KBM-7 (cell line): ENCODE data around the gene TMEM178B.

Experiments
- DNase-seq: peaks from one replicate; pipeline ENCODE4 v3.0.0-alpha.2; 2015
- in situ Hi-C: fragments of 300-500 bp; cut with MboI; formaldehyde crosslinking; loops from 2 replicates; pipeline ENCODE4 v1.14.3; 2020; ENCODE audit warnings: low sequenced_read_pairs, low pct_unique_long_range_greater_than_20kb, mixed read lengths

The TMEM178B gene

GRCh38 chr7:141427134-141427533, 353.3 kb downstream of the TMEM178B start:
- in situ Hi-C loops, result no loop called here
- DNase-seq, result no peak

GRCh38 chr7:141430455-141431139, 356.7 kb downstream of the TMEM178B start:
- no peak for DNase-seq
- in situ Hi-C loops, result no loop called here

- DNase-seq, result no peak
- in situ Hi-C loops, result no loop called here
These were observed 357.2 kb downstream of the TMEM178B start for GRCh38 chr7:141431140-141431479.

GRCh38 chr7:141431711-141432110, 357.8 kb downstream of the TMEM178B start:
- no peak for DNase-seq
- in situ Hi-C loops, result no loop called here

GRCh38 chr7:141433698-141434097, 359.8 kb downstream of the TMEM178B start:
- no peak for DNase-seq
- in situ Hi-C loops, result no loop called here

- DNase-seq, result no peak
- in situ Hi-C loops, result no loop called here
These were observed 362.3 kb downstream of the TMEM178B start for GRCh38 chr7:141436139-141436538.

GRCh38 chr7:141436575-141437075, 362.8 kb downstream of the TMEM178B start:
- in situ Hi-C loops, result no loop called here
- no peak for DNase-seq

- no peak for DNase-seq
- in situ Hi-C loops, result no loop called here
These were observed 365.3 kb downstream of the TMEM178B start for GRCh38 chr7:141439164-141439563.

GRCh38 chr7:141439776-141440175, 365.9 kb downstream of the TMEM178B start:
- in situ Hi-C loops, result no loop called here
- DNase-seq, result no peak

GRCh38 chr7:141441837-141442627, 368.2 kb downstream of the TMEM178B start:
- in situ Hi-C loops, result no loop called here
- DNase-seq, result no peak

- in situ Hi-C loops, result no loop called here
These were observed 368.9 kb downstream of the TMEM178B start for GRCh38 chr7:141442781-141443180.

GRCh38 chr7:141444961-141445360, 371.1 kb downstream of the TMEM178B start:
- in situ Hi-C loops, result no loop called here
- no peak for DNase-seq

More at GRCh38 chr7:141442781-141443180, 368.9 kb downstream of the TMEM178B start:
- DNase-seq, result no peak

GRCh38 chr7:141451232-141451631, 377.4 kb downstream of the TMEM178B start:
- in situ Hi-C loops, result no loop called here
- DNase-seq, result no peak

- in situ Hi-C loops, result no loop called here
- no peak for DNase-seq
These were observed 379.0 kb downstream of the TMEM178B start for GRCh38 chr7:141452911-141453310.

GRCh38 chr7:141454338-141454737, 380.5 kb downstream of the TMEM178B start:
- in situ Hi-C loops, result no loop called here
- DNase-seq, result no peak

- no peak for DNase-seq
- in situ Hi-C loops, result no loop called here
These were observed 381.9 kb downstream of the TMEM178B start for GRCh38 chr7:141455723-141456122.

- no peak for DNase-seq
- in situ Hi-C loops, result no loop called here
These were observed 382.4 kb downstream of the TMEM178B start for GRCh38 chr7:141456298-141456697.

GRCh38 chr7:141456711-141457110, 382.8 kb downstream of the TMEM178B start:
- DNase-seq, result no peak
- in situ Hi-C loops, result no loop called here

GRCh38 chr7:141460781-141461715, 387.2 kb downstream of the TMEM178B start:
- in situ Hi-C loops, result no loop called here

More at GRCh38 chr7:141460781-141461715, 387.2 kb downstream of the TMEM178B start:
- no peak for DNase-seq
